ENCODE data around the gene CYP2D6. TPM values are rescaled to one million over a fixed set of nuclear protein-coding genes. Genes with fewer than 3 reads are reported as not detected.

Gene CYP2D6
- total and polyA plus RNA-seq, 2 of the 13 experiments (the other 11 are each of a cell fraction or from before 2014, with no cell fraction given), result 1.0 to 3.7 TPM

- TF ChIP-seq AHDC1 (CRISPR knock-in tag; IDR thresholded peaks at IDR 0.05; ENCODE audit: borderline replicate concordance) (peak; percentile 60; the same call in 1 of the 2 replicates), TRAFD1 (CRISPR knock-in tag; IDR thresholded peaks at IDR 0.05; ENCODE audit: borderline replicate concordance) (no peak), ATAD3A (CRISPR knock-in tag; IDR thresholded peaks at IDR 0.05) (no peak), ZBTB8A (CRISPR knock-in tag; IDR thresholded peaks at IDR 0.05; ENCODE audit: borderline replicate concordance, low read depth) (no peak), ZNF784 (CRISPR knock-in tag; IDR thresholded peaks at IDR 0.05; ENCODE audit: borderline replicate concordance) (no peak), CC2D1A (CRISPR knock-in tag; IDR thresholded peaks at IDR 0.05) (no peak), THAP8 (CRISPR knock-in tag; IDR thresholded peaks at IDR 0.05; ENCODE audit: borderline replicate concordance) (no peak), ZNF205 (CRISPR knock-in tag; IDR thresholded peaks at IDR 0.05) (peak; percentile 47; the same call in 1 of the 2 replicates), TBL1XR1 (IDR thresholded peaks at IDR 0.05; ENCODE audit: borderline replicate concordance, low read length, partially characterized antibody) (no peak), SNRNP70 (IDR thresholded peaks at IDR 0.05; ENCODE audit: low read depth, low read length) (no peak), KDM4B (CRISPR knock-in tag; IDR thresholded peaks at IDR 0.05) (no peak), PAXIP1 (CRISPR knock-in tag; conservative IDR thresholded peaks at IDR 0.05) (peak; percentile 59), ZNF180 (CRISPR knock-in tag; IDR thresholded peaks at IDR 0.05; ENCODE audit: borderline replicate concordance, low read depth) (no peak), XBP1 (CRISPR knock-in tag; IDR thresholded peaks at IDR 0.05) (no peak), KDM1A (CRISPR knock-in tag; IDR thresholded peaks at IDR 0.05) (no peak), HOXA3 (CRISPR knock-in tag; IDR thresholded peaks at IDR 0.05) (peak; percentile 75; the same call in 1 of the 2 replicates)
These were observed 39.8 kb downstream of the CYP2D6 start, which contains the start of gene NDUFA6 (continued) for GRCh38 chr22:42090596-42091454.

Measured in HepG2 (cell line).